Liver (tissue), 9 donors: Measurements from ENCODE around the gene TRNT1. TPM values are rescaled to one million over a fixed set of nuclear protein-coding genes. Genes with fewer than 3 reads are reported as not detected.

Experiments
- DNase-seq: peaks from one replicate; pipeline ENCODE4 v3.0.0-alpha.2; 2017; ENCODE audit warnings: low spot score
- H3K27ac ChIP-seq, 2 donors: one replicate each; pipeline ENCODE4 v1.7.0; 2013; ENCODE audit warnings: inconsistent platforms in 2 of 2, low read length in 2 of 2, control low read depth in 1 of 2, low read depth in 1 of 2, mild to moderate bottlenecking in 1 of 2
- H3K27me3 ChIP-seq, 4 donors: one replicate each; pipeline versions ENCODE4 v1.6.1 to v1.7.0; 2013; ENCODE audit warnings: low read length in 3 of 4, inconsistent platforms in 1 of 4, mild to moderate bottlenecking in 1 of 4, moderate library complexity in 1 of 4; ENCODE audit not compliant: control insufficient read depth in 4 of 4, insufficient read depth in 4 of 4
- H3K36me3 ChIP-seq, 4 donors: one replicate each; pipeline versions ENCODE4 v1.6.1 to v1.7.0; 2013; ENCODE audit warnings: low read length in 3 of 4, mild to moderate bottlenecking in 3 of 4, low read depth in 1 of 4, moderate library complexity in 1 of 4; ENCODE audit not compliant: control insufficient read depth in 4 of 4, insufficient read depth in 3 of 4
- H3K4me1 ChIP-seq, 4 donors: one replicate each; pipeline versions ENCODE4 v1.6.1 to v1.7.0; 2013; ENCODE audit warnings: low read length in 3 of 4, mild to moderate bottlenecking in 3 of 4, moderate library complexity in 1 of 4; ENCODE audit not compliant: control insufficient read depth in 4 of 4, insufficient read depth in 4 of 4
- H3K4me3 ChIP-seq, 3 donors: one replicate each; pipeline versions ENCODE4 v1.6.1 to v1.7.0; 2013; ENCODE audit warnings: low read length in 3 of 3, control low read depth in 1 of 3, low read depth in 1 of 3, mild to moderate bottlenecking in 1 of 3
- H3K9ac ChIP-seq, 2 donors: one replicate each; pipeline ENCODE4 v1.7.0; 2013; ENCODE audit warnings: low read length in 2 of 2, mild to moderate bottlenecking in 2 of 2, moderate library complexity in 2 of 2, control low read depth in 1 of 2, low read depth in 1 of 2
- H3K9me3 ChIP-seq, 4 donors: one replicate each; pipeline versions ENCODE4 v1.6.1 to v1.7.0; 2013; ENCODE audit warnings: low read length in 3 of 4; ENCODE audit not compliant: control insufficient read depth in 4 of 4
- FOXA2 ChIP-seq: IDR thresholded peaks from 2 replicates; pipeline ENCODE4 v1.6.1; 2016; ENCODE audit warnings: antibody characterized with exemption
- GABPA ChIP-seq, 2 donors: IDR thresholded peaks in 1 of 2; conservative IDR thresholded peaks in 1 of 2; 2 replicates each; pipeline ENCODE4 v1.6.1; 2016; ENCODE audit warnings: antibody characterized with exemption in 2 of 2, mild to moderate bottlenecking in 1 of 2, moderate library complexity in 1 of 2
- HNF4A ChIP-seq, 2 donors: conservative IDR thresholded peaks; 2 replicates each; pipeline ENCODE4 v1.6.1; 2016; ENCODE audit warnings: antibody characterized with exemption in 2 of 2, mild to moderate bottlenecking in 2 of 2
- HNF4G ChIP-seq: IDR thresholded peaks from 2 replicates; pipeline ENCODE4 v1.6.1; 2016; ENCODE audit warnings: antibody characterized with exemption
- NR2F2 ChIP-seq: IDR thresholded peaks from 2 replicates; pipeline ENCODE4 v1.6.1; 2016; ENCODE audit warnings: antibody characterized with exemption
- RAD21 ChIP-seq, 2 donors: IDR thresholded peaks; 2 replicates each; pipeline ENCODE4 v1.6.1; 2016; ENCODE audit warnings: antibody characterized with exemption in 2 of 2, mild to moderate bottlenecking in 2 of 2
- RXRA ChIP-seq, 2 donors: IDR thresholded peaks; 2 replicates each; pipeline ENCODE4 v1.6.1; 2017 to 2018; ENCODE audit warnings: antibody characterized with exemption in 2 of 2, mild to moderate bottlenecking in 1 of 2
- TAF1 ChIP-seq: conservative IDR thresholded peaks from 2 replicates; pipeline ENCODE4 v1.6.1; 2016; ENCODE audit warnings: antibody characterized with exemption, mild to moderate bottlenecking
- YY1 ChIP-seq: IDR thresholded peaks from 2 replicates; pipeline ENCODE4 v1.6.1; 2016; ENCODE audit warnings: antibody characterized with exemption, mild to moderate bottlenecking
- WGBS: extraction: QIAGEN DNeasy Blood & Tissue Kit; methylation state at CpG from one replicate; pipeline ENCODE4 v1.1.7; 2013; 5-methylcytosine and 5-hydroxymethylcytosine counted together
- polyA plus RNA-seq, 2 donors: library from polyadenylated mRNA; stranded (reverse) in 1 of 2; unstranded in 1 of 2; fragments of 200-250 nt in 1 of 2; fragments of >200 nt in 1 of 2; fragmentation: Nextera tagmentation in 1 of 2; extraction: Ambion mirVana in 1 of 2; gene quantifications; one replicate each; pipeline versions ENCODE4 v1.2.1 to v1.2.3, GENCODE V29; 2013 to 2015
- total RNA-seq, 2 donors: library from RNA; depleted of rRNA; stranded (reverse); fragments of >200 nt; gene quantifications; one replicate each; pipeline ENCODE4 v1.2.3, GENCODE V29; 2014
- TF ChIP-seq, protein P1 (sequence below): fragments of 150-350 bp; IDR thresholded peaks from 2 replicates; pipeline ENCODE4 v1.5.1; 2017; ENCODE audit warnings: improper control_type of control experiment, low read depth, low read length; ENCODE audit not compliant: missing input control
- TF ChIP-seq, protein P2 (sequence below): IDR thresholded peaks from 2 replicates; pipeline ENCODE4 v1.6.1; 2016; ENCODE audit warnings: antibody characterized with exemption, mild to moderate bottlenecking
- TF ChIP-seq, protein P3 (sequence below): IDR thresholded peaks from 2 replicates; pipeline ENCODE4 v1.6.1; 2016; ENCODE audit warnings: antibody characterized with exemption
- TF ChIP-seq, protein P4 (sequence below): IDR thresholded peaks from 2 replicates; pipeline ENCODE4 v1.6.1; 2016; ENCODE audit warnings: antibody characterized with exemption
- donor health status: healthy.
- donor health status: healthy.
- donor health status: healthy.
- donor health status: healthy.
- donor health status: healthy.

The TRNT1 gene
- total and polyA plus RNA-seq, 4 donors: 6.4 to 18.2 (median 11.3) TPM

DNA sequence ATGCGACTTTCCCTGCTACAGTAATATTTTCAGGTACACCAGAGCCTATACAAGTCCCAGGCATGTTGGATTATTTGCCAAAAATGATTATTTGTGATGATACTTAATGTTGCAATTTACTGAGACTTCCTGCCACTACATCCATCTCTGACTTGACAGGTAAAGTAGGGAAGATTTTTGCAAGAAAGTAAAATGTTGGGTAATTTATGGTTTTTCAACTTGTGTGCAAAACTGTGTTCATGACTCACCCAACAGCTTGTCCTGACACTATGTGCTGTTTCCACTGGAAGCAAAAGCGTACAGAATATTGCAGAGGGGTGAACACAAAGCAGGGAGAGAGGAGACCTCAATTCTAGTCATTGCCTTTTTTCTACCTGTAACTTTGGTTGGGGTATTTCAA lies 58.1 kb downstream of the TRNT1 start:
- Histone ChIP-seq H3K27me3 (peaks cover 0 to 2% (median 0%) of the 10 kb centered on the region in 4 donors), H3K27ac (no peak overlapping the region), H3K9me3 (peaks cover 0 to 8% (median 0%) of the 10 kb centered on the region in 4 donors), H3K9ac (no peak overlapping the region), H3K4me3 (no peak overlapping the region), H3K36me3 (no peaks in the 10 kb centered on the region), H3K4me1 (no peaks in the 10 kb centered on the region)
- WGBS: 55% methylated on average over 2 of the region's 2 CpGs
- TF ChIP-seq, protein P1, sequence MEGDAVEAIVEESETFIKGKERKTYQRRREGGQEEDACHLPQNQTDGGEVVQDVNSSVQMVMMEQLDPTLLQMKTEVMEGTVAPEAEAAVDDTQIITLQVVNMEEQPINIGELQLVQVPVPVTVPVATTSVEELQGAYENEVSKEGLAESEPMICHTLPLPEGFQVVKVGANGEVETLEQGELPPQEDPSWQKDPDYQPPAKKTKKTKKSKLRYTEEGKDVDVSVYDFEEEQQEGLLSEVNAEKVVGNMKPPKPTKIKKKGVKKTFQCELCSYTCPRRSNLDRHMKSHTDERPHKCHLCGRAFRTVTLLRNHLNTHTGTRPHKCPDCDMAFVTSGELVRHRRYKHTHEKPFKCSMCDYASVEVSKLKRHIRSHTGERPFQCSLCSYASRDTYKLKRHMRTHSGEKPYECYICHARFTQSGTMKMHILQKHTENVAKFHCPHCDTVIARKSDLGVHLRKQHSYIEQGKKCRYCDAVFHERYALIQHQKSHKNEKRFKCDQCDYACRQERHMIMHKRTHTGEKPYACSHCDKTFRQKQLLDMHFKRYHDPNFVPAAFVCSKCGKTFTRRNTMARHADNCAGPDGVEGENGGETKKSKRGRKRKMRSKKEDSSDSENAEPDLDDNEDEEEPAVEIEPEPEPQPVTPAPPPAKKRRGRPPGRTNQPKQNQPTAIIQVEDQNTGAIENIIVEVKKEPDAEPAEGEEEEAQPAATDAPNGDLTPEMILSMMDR: no peak
- TF ChIP-seq, protein P2, sequence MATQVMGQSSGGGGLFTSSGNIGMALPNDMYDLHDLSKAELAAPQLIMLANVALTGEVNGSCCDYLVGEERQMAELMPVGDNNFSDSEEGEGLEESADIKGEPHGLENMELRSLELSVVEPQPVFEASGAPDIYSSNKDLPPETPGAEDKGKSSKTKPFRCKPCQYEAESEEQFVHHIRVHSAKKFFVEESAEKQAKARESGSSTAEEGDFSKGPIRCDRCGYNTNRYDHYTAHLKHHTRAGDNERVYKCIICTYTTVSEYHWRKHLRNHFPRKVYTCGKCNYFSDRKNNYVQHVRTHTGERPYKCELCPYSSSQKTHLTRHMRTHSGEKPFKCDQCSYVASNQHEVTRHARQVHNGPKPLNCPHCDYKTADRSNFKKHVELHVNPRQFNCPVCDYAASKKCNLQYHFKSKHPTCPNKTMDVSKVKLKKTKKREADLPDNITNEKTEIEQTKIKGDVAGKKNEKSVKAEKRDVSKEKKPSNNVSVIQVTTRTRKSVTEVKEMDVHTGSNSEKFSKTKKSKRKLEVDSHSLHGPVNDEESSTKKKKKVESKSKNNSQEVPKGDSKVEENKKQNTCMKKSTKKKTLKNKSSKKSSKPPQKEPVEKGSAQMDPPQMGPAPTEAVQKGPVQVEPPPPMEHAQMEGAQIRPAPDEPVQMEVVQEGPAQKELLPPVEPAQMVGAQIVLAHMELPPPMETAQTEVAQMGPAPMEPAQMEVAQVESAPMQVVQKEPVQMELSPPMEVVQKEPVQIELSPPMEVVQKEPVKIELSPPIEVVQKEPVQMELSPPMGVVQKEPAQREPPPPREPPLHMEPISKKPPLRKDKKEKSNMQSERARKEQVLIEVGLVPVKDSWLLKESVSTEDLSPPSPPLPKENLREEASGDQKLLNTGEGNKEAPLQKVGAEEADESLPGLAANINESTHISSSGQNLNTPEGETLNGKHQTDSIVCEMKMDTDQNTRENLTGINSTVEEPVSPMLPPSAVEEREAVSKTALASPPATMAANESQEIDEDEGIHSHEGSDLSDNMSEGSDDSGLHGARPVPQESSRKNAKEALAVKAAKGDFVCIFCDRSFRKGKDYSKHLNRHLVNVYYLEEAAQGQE: no peak
- no peak for TF ChIP-seq TAF1
- TF ChIP-seq NR2F2: no peak
- no peak for TF ChIP-seq FOXA2
- no peak for TF ChIP-seq HNF4G
- TF ChIP-seq, protein P3, sequence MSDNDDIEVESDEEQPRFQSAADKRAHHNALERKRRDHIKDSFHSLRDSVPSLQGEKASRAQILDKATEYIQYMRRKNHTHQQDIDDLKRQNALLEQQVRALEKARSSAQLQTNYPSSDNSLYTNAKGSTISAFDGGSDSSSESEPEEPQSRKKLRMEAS: no peak
- no peak for TF ChIP-seq GABPA (IDR thresholded peaks at IDR 0.05 in 1 of 2, conservative IDR thresholded peaks at IDR 0.05 in 1 of 2)
- TF ChIP-seq, protein P4, sequence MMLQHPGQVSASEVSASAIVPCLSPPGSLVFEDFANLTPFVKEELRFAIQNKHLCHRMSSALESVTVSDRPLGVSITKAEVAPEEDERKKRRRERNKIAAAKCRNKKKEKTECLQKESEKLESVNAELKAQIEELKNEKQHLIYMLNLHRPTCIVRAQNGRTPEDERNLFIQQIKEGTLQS: no peak
- no peak for TF ChIP-seq RAD21 (IDR thresholded peaks at IDR 0.05)
- TF ChIP-seq YY1: no peak
- TF ChIP-seq HNF4A (conservative IDR thresholded peaks at IDR 0.05): no peak
- no peak for DNase-seq

DNA sequence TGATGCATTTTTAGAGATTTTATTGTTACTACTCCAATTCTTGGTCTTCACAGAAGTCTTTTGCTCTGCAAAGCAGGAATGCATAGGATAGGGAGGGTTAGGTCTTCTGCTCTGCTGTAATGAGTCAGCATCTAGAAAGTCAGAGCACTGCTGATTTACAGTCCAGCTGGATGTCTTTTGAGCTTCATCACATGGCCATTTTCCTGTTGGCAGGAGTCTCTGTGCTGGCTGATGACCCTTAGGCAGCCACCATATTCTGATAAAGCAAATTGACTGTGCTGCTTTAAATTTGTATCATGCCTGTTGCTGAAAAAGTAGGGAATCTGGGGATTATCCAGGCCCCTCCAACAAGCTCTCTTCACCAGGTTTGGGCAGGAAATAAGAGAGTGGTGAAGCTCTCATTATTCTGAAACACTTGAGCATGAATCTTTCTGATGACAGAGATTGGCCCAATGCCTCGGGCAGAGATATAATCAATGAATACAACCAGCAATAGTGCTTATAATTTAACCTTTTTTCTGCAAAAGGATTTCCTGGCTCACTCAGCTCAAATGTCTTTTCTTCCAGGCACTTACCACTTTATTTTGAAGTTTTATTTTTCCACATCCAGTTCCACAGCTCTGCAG lies 62.5 kb downstream of the TRNT1 start:
- DNase-seq: no peak
- WGBS: 45% methylated on average over 1 of the region's 1 CpG

More for the DNA sequence above, 62.5 kb downstream of the TRNT1 start:
- peaks cover 0 to 8% (median 0%) of the 10 kb centered on the region in 4 donors for H3K9me3 ChIP-seq
- no peaks in the 10 kb centered on the region for H3K36me3 ChIP-seq
- H3K9ac ChIP-seq: no peak overlapping the region
- no peak overlapping the region for H3K4me3 ChIP-seq
- no peak overlapping the region for H3K27ac ChIP-seq
- TF ChIP-seq HNF4G: no peak
- peak in 1 of 2 donors; percentile 26 for TF ChIP-seq RXRA (IDR thresholded peaks at IDR 0.05)
- peaks cover 0 to 3% (median 0%) of the 10 kb centered on the region in 4 donors for H3K27me3 ChIP-seq
- no peaks in the 10 kb centered on the region for H3K4me1 ChIP-seq
